ENCODE results near the gene DNAH7.

- TF ChIP-seq POLR2A (IDR thresholded peaks at IDR 0.05; ENCODE audit: low read depth, low read length) (no peak), CTCF (IDR thresholded peaks at IDR 0.05; ENCODE audit: extremely low read depth in 1 of 2, insufficient read depth in 1 of 2, low read depth in 1 of 2, low read length in 2 of 2) (no peak), MAX (IDR thresholded peaks at IDR 0.05; ENCODE audit: insufficient read depth, insufficient read length) (no peak)
Observed at GRCh38 chr2:196088203-196088602, 19.6 kb upstream of the DNAH7 start.
